C4-2B (cell line): ENCODE data around the gene LNX2.

Experiments
- ZFX ChIP-seq: fragments of 450-650 bp; IDR thresholded peaks from 2 replicates; pipeline ENCODE4 v1.6.1; 2017
- TF ChIP-seq, protein P1 (sequence below): fragments of 450-650 bp; conservative IDR thresholded peaks from 2 replicates; pipeline ENCODE4 v1.5.1; 2017; ENCODE audit warnings: mild to moderate bottlenecking

DNA sequence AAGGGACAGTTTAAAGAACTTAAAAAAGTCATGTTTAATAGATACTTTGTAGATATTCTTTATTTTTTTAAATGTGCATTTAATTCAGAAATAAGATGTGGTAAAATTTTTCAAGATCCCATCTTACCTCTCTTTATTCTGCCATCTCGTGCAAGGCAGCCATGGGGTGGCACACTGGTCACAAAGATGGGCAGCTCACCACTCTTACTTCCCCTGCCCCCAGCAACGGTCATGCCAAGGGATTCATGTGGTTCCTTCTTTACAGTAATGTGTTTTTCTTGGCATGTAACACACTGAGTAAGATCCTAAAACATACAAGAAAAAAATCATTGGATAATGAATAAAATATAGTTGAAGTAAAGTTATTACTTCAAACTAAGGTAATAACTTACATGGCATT, 64.2 kb downstream of the LNX2 start:
- TF ChIP-seq, protein P1, sequence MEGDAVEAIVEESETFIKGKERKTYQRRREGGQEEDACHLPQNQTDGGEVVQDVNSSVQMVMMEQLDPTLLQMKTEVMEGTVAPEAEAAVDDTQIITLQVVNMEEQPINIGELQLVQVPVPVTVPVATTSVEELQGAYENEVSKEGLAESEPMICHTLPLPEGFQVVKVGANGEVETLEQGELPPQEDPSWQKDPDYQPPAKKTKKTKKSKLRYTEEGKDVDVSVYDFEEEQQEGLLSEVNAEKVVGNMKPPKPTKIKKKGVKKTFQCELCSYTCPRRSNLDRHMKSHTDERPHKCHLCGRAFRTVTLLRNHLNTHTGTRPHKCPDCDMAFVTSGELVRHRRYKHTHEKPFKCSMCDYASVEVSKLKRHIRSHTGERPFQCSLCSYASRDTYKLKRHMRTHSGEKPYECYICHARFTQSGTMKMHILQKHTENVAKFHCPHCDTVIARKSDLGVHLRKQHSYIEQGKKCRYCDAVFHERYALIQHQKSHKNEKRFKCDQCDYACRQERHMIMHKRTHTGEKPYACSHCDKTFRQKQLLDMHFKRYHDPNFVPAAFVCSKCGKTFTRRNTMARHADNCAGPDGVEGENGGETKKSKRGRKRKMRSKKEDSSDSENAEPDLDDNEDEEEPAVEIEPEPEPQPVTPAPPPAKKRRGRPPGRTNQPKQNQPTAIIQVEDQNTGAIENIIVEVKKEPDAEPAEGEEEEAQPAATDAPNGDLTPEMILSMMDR, result no peak
- TF ChIP-seq ZFX, result no peak
